NCI-H1694 (cell line): ENCODE measurements around the gene MTHFSD.

Experiments
- DNase-seq: peaks from one replicate; lab custom pipeline; 2025; lab: John Stamatoyannopoulos, UW

The MTHFSD gene

DNA sequence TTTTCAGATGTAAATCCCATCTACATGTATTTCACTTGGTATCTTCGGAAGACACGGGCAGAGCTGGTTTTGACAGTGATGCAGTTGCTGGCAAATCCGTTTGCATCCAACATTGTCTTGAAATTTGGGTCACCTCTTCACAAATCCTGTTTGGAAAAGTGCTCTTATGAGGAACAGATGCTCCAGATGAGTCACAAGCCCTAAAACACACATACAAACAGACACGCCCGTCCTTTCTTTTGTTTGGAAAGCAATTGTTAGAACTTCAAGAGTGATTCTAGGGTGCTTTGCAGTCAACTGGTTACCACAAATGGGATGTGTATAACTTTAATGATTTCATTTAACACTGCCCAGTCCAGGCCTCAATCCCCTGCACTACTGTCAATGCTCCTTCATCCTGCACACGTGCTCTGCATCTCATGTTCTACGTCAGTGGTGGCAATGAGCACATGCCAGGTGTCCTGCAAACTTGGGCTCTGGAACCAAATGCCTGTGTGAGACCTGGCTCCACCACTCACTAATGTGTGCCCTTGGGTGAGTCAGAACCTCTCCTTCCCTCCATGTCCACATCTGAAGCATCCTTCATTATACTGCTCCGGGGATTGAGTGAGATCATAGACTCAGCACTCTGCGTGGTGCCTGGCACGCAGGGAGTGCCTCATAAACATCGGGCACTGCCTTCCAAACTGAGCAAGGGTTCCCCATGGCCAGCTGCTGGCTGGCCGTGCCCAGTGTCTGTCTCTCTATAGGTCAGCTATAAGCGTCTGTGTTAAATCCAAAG, 64.0 kb downstream of the MTHFSD start:
- DNase-seq: no peak

DNA sequence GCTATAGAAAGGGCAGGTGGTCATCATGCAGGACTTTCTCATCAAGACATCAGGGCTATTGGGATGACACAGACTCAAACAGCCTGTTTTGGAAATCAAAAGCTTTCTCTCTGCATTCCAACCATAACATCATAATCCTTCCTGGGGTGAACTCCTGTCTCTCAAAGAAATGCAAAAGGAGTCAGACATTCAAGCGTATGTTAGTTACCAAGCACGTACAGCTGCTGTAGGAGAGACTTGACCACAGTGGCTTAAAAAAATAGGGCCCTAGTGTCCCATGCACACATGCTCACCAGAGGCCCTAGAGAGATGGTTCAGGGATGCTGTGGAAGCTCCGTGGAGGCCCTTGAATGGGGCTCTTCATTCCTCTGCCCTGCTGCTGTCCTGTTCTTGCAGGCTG, 69.3 kb downstream of the MTHFSD start:
- no peak for DNase-seq

DNA sequence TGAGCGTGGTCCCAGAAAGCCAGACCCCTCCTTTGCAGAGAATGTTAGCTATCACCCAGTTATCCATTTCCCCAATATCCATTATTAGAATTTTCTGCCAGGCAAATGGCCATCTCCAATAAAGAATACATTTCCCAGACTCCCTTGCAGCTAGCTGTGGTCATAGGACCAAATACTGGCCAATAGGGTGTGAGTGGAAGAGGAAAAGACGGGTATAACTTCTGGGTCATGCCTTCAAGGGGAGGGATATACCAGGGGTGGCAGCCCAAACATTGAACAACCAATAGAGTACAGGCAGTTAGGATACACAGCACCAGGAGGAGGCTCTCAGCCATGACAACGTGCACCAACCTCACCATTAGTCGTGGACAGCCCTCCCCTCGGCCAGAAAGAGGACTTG, 70.8 kb downstream of the MTHFSD start:
- DNase-seq: no peak

DNA sequence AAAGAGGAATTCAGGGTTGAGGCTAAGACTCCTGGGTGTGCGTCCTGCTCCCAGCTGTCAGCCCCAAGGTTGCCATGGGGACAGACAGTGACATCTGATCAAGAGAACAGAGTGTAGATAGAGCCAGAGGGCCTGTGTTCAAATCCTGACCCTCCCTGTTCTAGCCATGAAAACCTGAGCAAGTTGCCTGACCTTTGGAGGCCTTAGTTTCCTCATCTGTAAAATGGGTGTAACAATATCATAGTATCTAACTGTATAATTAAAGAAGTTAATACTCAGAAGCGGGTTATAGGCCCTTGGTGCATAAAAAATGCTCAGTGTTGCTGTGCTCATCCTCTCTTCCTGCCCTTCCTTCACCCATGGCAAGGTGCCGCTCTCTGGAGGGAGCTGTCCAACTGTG, 73.4 kb downstream of the MTHFSD start:
- DNase-seq: no peak

DNA sequence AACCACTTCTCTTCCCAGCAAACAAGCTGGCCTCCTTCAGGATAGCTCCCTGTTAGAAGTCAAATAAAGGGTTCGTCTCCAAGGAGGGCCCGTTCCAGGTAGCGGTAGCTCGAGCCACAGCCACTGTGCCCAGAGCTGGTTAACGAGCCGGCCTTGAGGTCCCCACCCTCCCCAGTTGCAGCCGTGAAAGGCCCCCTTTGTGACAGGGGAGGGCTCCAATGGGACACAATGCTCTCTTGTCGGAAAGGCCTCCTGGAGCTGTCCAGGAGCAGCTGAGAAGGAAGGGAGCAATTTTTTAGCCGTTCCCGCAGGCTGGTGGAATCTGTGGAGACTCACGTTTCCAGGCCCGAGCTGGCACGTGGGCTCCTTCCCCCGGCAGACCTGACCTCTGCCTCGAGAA, 74.6 kb downstream of the MTHFSD start:
- DNase-seq: no peak
